DOHH2 (cell line): ENCODE data around the gene ATP13A1.

Experiments
- H3F3A ChIP-seq: fragments of 200-600 bp; sonication (generic), shearing (Covaris generic); 2 replicates; pipeline ENCODE4 v1.6.0; 2016; ENCODE audit warnings: antibody characterized with exemption, mild to moderate bottlenecking; ENCODE audit not compliant: control insufficient read depth, insufficient read depth
- H3K27ac ChIP-seq: fragments of 200-600 bp; sonication (generic); 2 replicates; pipeline ENCODE4 v1.5.1; 2014; ENCODE audit warnings: low read depth, mild to moderate bottlenecking, low read length, moderate library complexity
- H3K27me3 ChIP-seq: fragments of 200-600 bp; sonication (generic); 2 replicates; pipeline ENCODE4 v1.6.1; 2014; ENCODE audit warnings: mild to moderate bottlenecking, low read length, mixed read lengths; ENCODE audit not compliant: control insufficient read depth
- H3K36me3 ChIP-seq: fragments of 200-600 bp; sonication (generic); 2 replicates; pipeline ENCODE4 v1.6.1; 2014; ENCODE audit warnings: mild to moderate bottlenecking, low read length, moderate library complexity, mixed read lengths; ENCODE audit not compliant: control insufficient read depth
- H3K4me1 ChIP-seq: fragments of 200-600 bp; sonication (generic); 2 replicates; pipeline ENCODE4 v1.6.1; 2014; ENCODE audit warnings: mild to moderate bottlenecking, low read length, mixed read lengths; ENCODE audit not compliant: control insufficient read depth
- H3K4me2 ChIP-seq: fragments of 200-600 bp; sonication (generic); 2 replicates; pipeline ENCODE4 v1.6.0; 2014; ENCODE audit warnings: mild to moderate bottlenecking, low read length, moderate library complexity
- H3K4me3 ChIP-seq: fragments of 200-600 bp; sonication (generic); 2 replicates; pipeline ENCODE4 v1.5.1; 2014; ENCODE audit warnings: mild to moderate bottlenecking, low read length, mixed read lengths
- H3K79me2 ChIP-seq: fragments of 200-600 bp; sonication (generic); 2 replicates; pipeline ENCODE4 v1.6.1; 2014; ENCODE audit warnings: mild to moderate bottlenecking, low read length, mixed read lengths; ENCODE audit not compliant: control insufficient read depth
- H3K9me2 ChIP-seq: fragments of 200-600 bp; sonication (generic); replicated peaks from 2 replicates; pipeline ENCODE4 v1.6.1; 2014; ENCODE audit warnings: mild to moderate bottlenecking, low read length, mixed read lengths; ENCODE audit not compliant: control insufficient read depth
- H3K9me3 ChIP-seq: fragments of 200-600 bp; sonication (generic); 2 replicates; pipeline ENCODE4 v1.6.1; 2014; ENCODE audit warnings: antibody characterized with exemption, low read length, mixed read lengths; ENCODE audit not compliant: control insufficient read depth, insufficient read depth
- H4K20me1 ChIP-seq: fragments of 200-600 bp; sonication (generic); 2 replicates; pipeline ENCODE4 v1.6.0; 2014; ENCODE audit warnings: low read depth, mild to moderate bottlenecking, antibody characterized with exemption, low read length, moderate library complexity; ENCODE audit not compliant: control insufficient read depth, insufficient read depth
- EZH2phosphoT487 ChIP-seq: fragments of 200-600 bp; sonication (generic); IDR thresholded peaks from 2 replicates; pipeline ENCODE4 v1.6.1; 2017; ENCODE audit warnings: borderline replicate concordance, mild to moderate bottlenecking, antibody characterized with exemption, low read length, moderate library complexity, mixed read lengths
- TF ChIP-seq, protein P1 (sequence below): fragments of 200-600 bp; sonication (generic); IDR thresholded peaks from one replicate; pipeline ENCODE4 v1.5.1; 2014; ENCODE audit warnings: antibody characterized with exemption, mild to moderate bottlenecking, low read depth, low read length; ENCODE audit not compliant: poor library complexity, severe bottlenecking

The ATP13A1 gene

DNA sequence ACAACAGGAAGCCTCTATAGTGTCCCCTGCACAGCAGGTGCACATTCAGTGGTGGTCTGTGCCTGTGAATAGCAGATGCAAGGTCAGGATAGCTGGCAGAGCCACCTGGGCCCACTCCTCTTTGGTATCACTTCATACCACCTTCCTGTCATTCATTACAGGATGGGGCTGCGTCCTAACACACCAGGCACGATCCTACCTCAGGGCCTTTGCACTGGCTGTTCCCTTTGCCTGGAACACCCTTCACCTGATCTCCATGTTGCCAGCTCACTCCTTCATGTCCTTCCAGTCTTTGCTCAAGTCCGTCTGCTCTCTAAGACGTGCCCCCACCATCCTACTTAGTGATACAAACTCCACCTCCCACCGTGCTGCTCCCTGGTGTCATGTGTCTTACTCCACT, 30.8 kb downstream of the ATP13A1 start:
- no peaks in the 10 kb centered on the region for H3K9me2 ChIP-seq
- H3K27ac ChIP-seq: no peak overlapping the region
- TF ChIP-seq, protein P1, sequence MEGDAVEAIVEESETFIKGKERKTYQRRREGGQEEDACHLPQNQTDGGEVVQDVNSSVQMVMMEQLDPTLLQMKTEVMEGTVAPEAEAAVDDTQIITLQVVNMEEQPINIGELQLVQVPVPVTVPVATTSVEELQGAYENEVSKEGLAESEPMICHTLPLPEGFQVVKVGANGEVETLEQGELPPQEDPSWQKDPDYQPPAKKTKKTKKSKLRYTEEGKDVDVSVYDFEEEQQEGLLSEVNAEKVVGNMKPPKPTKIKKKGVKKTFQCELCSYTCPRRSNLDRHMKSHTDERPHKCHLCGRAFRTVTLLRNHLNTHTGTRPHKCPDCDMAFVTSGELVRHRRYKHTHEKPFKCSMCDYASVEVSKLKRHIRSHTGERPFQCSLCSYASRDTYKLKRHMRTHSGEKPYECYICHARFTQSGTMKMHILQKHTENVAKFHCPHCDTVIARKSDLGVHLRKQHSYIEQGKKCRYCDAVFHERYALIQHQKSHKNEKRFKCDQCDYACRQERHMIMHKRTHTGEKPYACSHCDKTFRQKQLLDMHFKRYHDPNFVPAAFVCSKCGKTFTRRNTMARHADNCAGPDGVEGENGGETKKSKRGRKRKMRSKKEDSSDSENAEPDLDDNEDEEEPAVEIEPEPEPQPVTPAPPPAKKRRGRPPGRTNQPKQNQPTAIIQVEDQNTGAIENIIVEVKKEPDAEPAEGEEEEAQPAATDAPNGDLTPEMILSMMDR: no peak
- TF ChIP-seq EZH2phosphoT487: no peak
- H3K79me2 ChIP-seq: no peaks in the 10 kb centered on the region
- peaks cover 59% of the 10 kb centered on the region for H3K36me3 ChIP-seq
- H3K4me3 ChIP-seq: no peak overlapping the region
- H4K20me1 ChIP-seq: no peaks in the 10 kb centered on the region
- no peak overlapping the region for H3K4me2 ChIP-seq
- no peaks in the 10 kb centered on the region for H3K9me3 ChIP-seq
- H3F3A ChIP-seq: peaks cover 3% of the 10 kb centered on the region; the same call in 1 of the 2 replicates
- H3K27me3 ChIP-seq: no peaks in the 10 kb centered on the region
- H3K4me1 ChIP-seq: peaks cover 8% of the 10 kb centered on the region

DNA sequence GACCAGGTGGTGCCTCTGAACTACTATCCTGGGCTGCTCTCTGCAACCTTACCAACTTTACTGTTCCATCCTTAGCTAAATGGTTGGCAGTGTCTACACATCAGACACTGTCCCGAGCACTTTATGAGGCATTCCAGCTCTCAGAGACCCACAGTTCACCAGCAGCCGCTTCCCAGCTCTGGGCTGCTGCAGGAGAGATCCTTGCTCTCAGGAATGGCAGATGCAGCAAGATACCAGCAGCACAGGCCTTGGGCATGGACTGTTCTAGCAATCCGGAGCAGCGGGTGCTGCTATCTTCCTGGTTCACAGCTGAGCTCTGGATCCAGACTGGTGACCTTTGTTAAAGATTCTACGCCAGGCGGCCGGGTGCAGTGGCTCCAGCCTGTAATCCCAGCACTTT, 32.1 kb downstream of the ATP13A1 start:
- H3K27ac ChIP-seq: no peak overlapping the region
- no peak for TF ChIP-seq EZH2phosphoT487
- TF ChIP-seq, protein P1: no peak

DNA sequence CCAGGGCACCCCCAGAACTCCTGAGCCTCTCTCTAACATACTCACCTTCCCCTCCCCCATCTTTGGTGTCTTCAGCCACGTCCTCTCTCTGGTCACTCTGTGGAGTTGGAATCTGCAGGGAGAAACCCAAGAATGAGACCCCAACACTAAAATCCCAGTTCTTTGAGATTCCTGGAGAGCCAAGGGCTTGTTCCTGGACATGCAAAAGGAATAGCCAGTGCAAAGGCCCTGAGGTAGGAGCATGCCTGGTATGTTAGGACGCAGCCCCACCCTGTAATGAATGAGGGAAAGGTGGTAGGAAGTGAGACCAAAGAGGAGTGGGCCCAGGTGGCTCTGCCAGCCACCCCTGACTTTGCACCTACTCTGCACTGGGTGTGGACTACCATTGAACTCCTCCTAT, 33.0 kb downstream of the ATP13A1 start:
- Histone ChIP-seq H3F3A (peaks cover 3% of the 10 kb centered on the region; the same call in 1 of the 2 replicates), H3K4me3 (no peak overlapping the region), H3K79me2 (no peaks in the 10 kb centered on the region), H3K9me3 (no peaks in the 10 kb centered on the region), H3K36me3 (peaks cover 44% of the 10 kb centered on the region), H4K20me1 (no peaks in the 10 kb centered on the region), H3K4me2 (no peak overlapping the region), H3K27ac (no peak overlapping the region), H3K9me2 (no peaks in the 10 kb centered on the region), H3K4me1 (peaks cover 16% of the 10 kb centered on the region), H3K27me3 (no peaks in the 10 kb centered on the region)
- TF ChIP-seq EZH2phosphoT487: no peak
- TF ChIP-seq, protein P1: no peak

More for the DNA sequence above, 32.1 kb downstream of the ATP13A1 start:
- peaks cover 3% of the 10 kb centered on the region; the same call in 1 of the 2 replicates for H3F3A ChIP-seq
- no peaks in the 10 kb centered on the region for H3K9me3 ChIP-seq
- H3K27me3 ChIP-seq: no peaks in the 10 kb centered on the region
- peaks cover 16% of the 10 kb centered on the region for H3K4me1 ChIP-seq
- H3K9me2 ChIP-seq: no peaks in the 10 kb centered on the region
- H3K36me3 ChIP-seq: peaks cover 47% of the 10 kb centered on the region
- no peak overlapping the region for H3K4me3 ChIP-seq
- H4K20me1 ChIP-seq: no peaks in the 10 kb centered on the region
- no peak overlapping the region for H3K4me2 ChIP-seq
- no peaks in the 10 kb centered on the region for H3K79me2 ChIP-seq
